HEK293 (cell line): ENCODE data around the gene CSNK2A2.

Experiments
- CTCF ChIP-seq: fragments of 450-650 bp; formaldehyde crosslinking; IDR thresholded peaks from 2 replicates; pipeline ENCODE4 v1.5.1; 2016; ENCODE audit warnings: missing biosample characterization, missing genetic modification characterization
- REST ChIP-seq: fragments of 450-650 bp; formaldehyde crosslinking; IDR thresholded peaks from 2 replicates; pipeline ENCODE4 v1.5.1; 2016; ENCODE audit warnings: missing biosample characterization, missing genetic modification characterization
- YY1 ChIP-seq: fragments of 450-650 bp; formaldehyde crosslinking; IDR thresholded peaks from 2 replicates; pipeline ENCODE4 v1.5.1; 2018; ENCODE audit warnings: missing biosample characterization, missing genetic modification characterization
- ZNF214 ChIP-seq: fragments of 450-650 bp; formaldehyde crosslinking; IDR thresholded peaks from 2 replicates; pipeline ENCODE4 v1.5.1; 2017; ENCODE audit warnings: missing biosample characterization, mild to moderate bottlenecking, missing genetic modification characterization, borderline replicate concordance
- ZNF354C ChIP-seq: fragments of 450-650 bp; formaldehyde crosslinking; IDR thresholded peaks from 2 replicates; pipeline ENCODE4 v1.5.1; 2016; ENCODE audit warnings: missing biosample characterization, missing genetic modification characterization, low read depth, borderline replicate concordance
- ZNF513 ChIP-seq: fragments of 450-650 bp; IDR thresholded peaks from 2 replicates; pipeline ENCODE4 v1.5.1; 2018; ENCODE audit warnings: missing biosample characterization, missing genetic modification characterization
- ZNF624 ChIP-seq: fragments of 450-650 bp; formaldehyde crosslinking; IDR thresholded peaks from 2 replicates; pipeline ENCODE4 v1.5.1; 2017; ENCODE audit warnings: missing biosample characterization, missing genetic modification characterization
- ZNF670 ChIP-seq: fragments of 450-650 bp; formaldehyde crosslinking; IDR thresholded peaks from 2 replicates; pipeline ENCODE4 v1.5.1; 2016; ENCODE audit warnings: missing biosample characterization, missing genetic modification characterization, low read depth

GRCh38 chr16:58217311-58217925 lies 19.5 kb upstream of the CSNK2A2 start:
- TF ChIP-seq ZNF670 (tag by site-specific recombination) (no peak), CTCF (tag by site-specific recombination) (no peak), ZNF214 (no peak), ZNF624 (tag by site-specific recombination) (no peak), YY1 (no peak), REST (tag by site-specific recombination) (no peak), ZNF513 (tag by site-specific recombination) (no peak), ZNF354C (tag by site-specific recombination) (no peak)
